Measurements from ENCODE around the gene IL20RB. TPM values are rescaled to one million over a fixed set of nuclear protein-coding genes. Genes with fewer than 3 reads are reported as not detected.

IL20RB gene
- total RNA-seq, 1 donor from 2014 or later: 0.44 TPM

GRCh38 chr3:137039570-137039969 lies 81.8 kb downstream of the IL20RB start:
- no peak for DNase-seq
- peaks cover 29% of the 10 kb centered on the region for H3K27me3 ChIP-seq (ENCODE audit: low read depth)
- no peak overlapping the region for H3K4me3 ChIP-seq
- TF ChIP-seq CTCF (IDR thresholded peaks at IDR 0.05; ENCODE audit: borderline replicate concordance): no peak
- H3K27ac ChIP-seq (replicated peaks): no peak overlapping the region
- no peaks in the 10 kb centered on the region for H3K9me3 ChIP-seq (replicated peaks)
- intact Hi-C loops (cut with micrococcal nuclease): loop anchor here (10.0 kb wide), 1 partner anchor 915 kb away; no protein-coding TSS in a partner anchor
- no peaks in the 10 kb centered on the region for H3K4me1 ChIP-seq
- no peaks in the 10 kb centered on the region for H3K36me3 ChIP-seq

DNA sequence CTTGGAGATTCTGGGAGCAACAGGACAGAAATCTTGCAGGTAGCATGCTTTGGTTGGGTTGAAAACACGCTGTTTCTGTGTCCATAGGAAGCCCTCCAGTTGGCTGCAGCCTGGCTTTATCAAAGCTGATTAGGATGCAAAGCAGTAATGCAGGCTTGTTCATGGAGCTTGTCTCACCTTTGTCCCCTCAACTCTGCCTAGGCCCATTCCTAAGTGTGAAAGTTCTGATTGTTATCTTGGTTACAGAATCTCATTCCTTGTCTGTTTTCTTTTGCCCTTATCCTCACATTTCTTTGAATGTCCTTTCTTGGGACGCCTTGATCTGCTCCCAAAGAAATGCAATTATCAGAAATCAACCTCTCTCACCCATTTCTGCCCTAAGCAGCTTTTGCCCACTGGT lies 83.5 kb downstream of the IL20RB start:
- no peak for DNase-seq
- Histone ChIP-seq H3K27me3 (ENCODE audit: low read depth) (peaks cover 33% of the 10 kb centered on the region), H3K4me1 (no peaks in the 10 kb centered on the region), H3K36me3 (no peaks in the 10 kb centered on the region), H3K4me3 (no peak overlapping the region), H3K9me3 (replicated peaks) (no peaks in the 10 kb centered on the region), H3K27ac (replicated peaks) (no peak overlapping the region)
- intact Hi-C loops (cut with micrococcal nuclease): no loop called here
- no peak for TF ChIP-seq CTCF (IDR thresholded peaks at IDR 0.05; ENCODE audit: borderline replicate concordance)

GRCh38 chr3:137041686-137042085 lies 83.9 kb downstream of the IL20RB start:
- no peaks in the 10 kb centered on the region for H3K36me3 ChIP-seq
- no peaks in the 10 kb centered on the region for H3K4me1 ChIP-seq
- TF ChIP-seq CTCF (IDR thresholded peaks at IDR 0.05; ENCODE audit: borderline replicate concordance): no peak
- no peak for DNase-seq
- intact Hi-C loops (cut with micrococcal nuclease): no loop called here
- peaks cover 35% of the 10 kb centered on the region for H3K27me3 ChIP-seq (ENCODE audit: low read depth)
- no peaks in the 10 kb centered on the region for H3K9me3 ChIP-seq (replicated peaks)
- no peak overlapping the region for H3K4me3 ChIP-seq
- H3K27ac ChIP-seq (replicated peaks): no peak overlapping the region

DNA sequence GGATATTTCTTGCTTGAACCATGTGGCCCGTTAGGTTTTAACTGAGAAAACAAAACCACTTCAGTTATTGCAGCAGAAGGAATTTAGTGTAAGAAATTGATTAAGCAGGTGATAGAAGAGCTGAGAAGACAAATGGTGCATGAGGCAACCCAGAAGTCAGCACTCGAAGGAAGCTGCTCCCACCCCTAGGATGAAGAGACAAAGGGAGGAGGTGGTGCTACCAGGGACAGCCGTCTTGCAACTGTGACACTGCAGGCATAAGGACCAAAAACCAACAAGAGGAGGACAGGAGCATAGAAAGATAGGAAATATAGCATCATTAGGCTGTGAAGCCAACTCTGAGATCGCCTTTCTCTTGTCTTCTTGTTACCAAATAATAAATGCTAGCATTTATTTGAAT lies 89.0 kb downstream of the IL20RB start:
- no peaks in the 10 kb centered on the region for H3K4me1 ChIP-seq
- TF ChIP-seq CTCF (IDR thresholded peaks at IDR 0.05; ENCODE audit: borderline replicate concordance): no peak
- intact Hi-C loops (cut with micrococcal nuclease): no loop called here
- peaks cover 53% of the 10 kb centered on the region for H3K27me3 ChIP-seq (ENCODE audit: low read depth)
- no peak for DNase-seq
- no peak overlapping the region for H3K27ac ChIP-seq (replicated peaks)
- no peaks in the 10 kb centered on the region for H3K9me3 ChIP-seq (replicated peaks)
- no peaks in the 10 kb centered on the region for H3K36me3 ChIP-seq
- H3K4me3 ChIP-seq: no peak overlapping the region

DNA sequence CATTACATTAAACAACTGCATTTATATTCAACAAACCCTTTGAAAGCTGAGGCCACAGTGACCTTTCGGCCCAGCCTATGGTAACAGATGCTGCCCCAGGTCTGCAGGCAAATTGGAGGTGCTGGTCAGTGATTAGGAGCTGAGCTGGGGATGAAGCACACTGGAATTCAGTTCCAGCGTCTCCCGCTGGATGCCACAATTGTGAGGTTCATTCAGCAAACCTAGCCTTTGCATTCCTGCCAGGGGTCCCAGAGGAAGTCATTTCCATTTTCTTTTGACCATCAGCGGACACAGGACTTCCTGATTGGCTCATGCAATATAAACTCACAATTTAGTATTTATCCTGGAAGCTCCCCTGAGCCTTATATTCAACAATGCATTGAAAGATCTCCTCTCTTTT lies 89.5 kb downstream of the IL20RB start:
- DNase-seq: no peak
- Histone ChIP-seq H3K27me3 (ENCODE audit: low read depth) (peaks cover 53% of the 10 kb centered on the region), H3K4me3 (no peak overlapping the region), H3K36me3 (no peaks in the 10 kb centered on the region), H3K27ac (replicated peaks) (no peak overlapping the region), H3K4me1 (no peaks in the 10 kb centered on the region), H3K9me3 (replicated peaks) (no peaks in the 10 kb centered on the region)
- TF ChIP-seq CTCF (IDR thresholded peaks at IDR 0.05; ENCODE audit: borderline replicate concordance): no peak
- intact Hi-C loops (cut with micrococcal nuclease): no loop called here

GRCh38 chr3:137050281-137050680 lies 92.5 kb downstream of the IL20RB start:
- TF ChIP-seq CTCF (IDR thresholded peaks at IDR 0.05; ENCODE audit: borderline replicate concordance): no peak
- no peaks in the 10 kb centered on the region for H3K9me3 ChIP-seq (replicated peaks)
- DNase-seq: no peak
- no peaks in the 10 kb centered on the region for H3K36me3 ChIP-seq
- H3K27ac ChIP-seq (replicated peaks): no peak overlapping the region
- intact Hi-C loops (cut with micrococcal nuclease): no loop called here
- peaks cover 36% of the 10 kb centered on the region for H3K27me3 ChIP-seq (ENCODE audit: low read depth)
- no peak overlapping the region for H3K4me3 ChIP-seq
- no peaks in the 10 kb centered on the region for H3K4me1 ChIP-seq

All from left ventricle myocardium inferior (tissue), 1 donor.